Stimulated activated CD8-positive, alpha-beta memory T cell treated with anti-CD3 and anti-CD28 coated beads, Interleukin-2, amount 100 ng/mL, for 1 hour (primary cell): Measurements from ENCODE around the gene MMS22L.
"Not testable (repeated sequence)": the region's sequence is repeated elsewhere in the genome, so short reads cannot be mapped to it uniquely, and the experiment has no call there.

Experiments
- DNase-seq, 2 donors: peaks; one replicate each; pipeline ENCODE4 v3.0.0-alpha.2; 2020; ENCODE audit warnings: low read depth in 2 of 2

Gene MMS22L

DNA sequence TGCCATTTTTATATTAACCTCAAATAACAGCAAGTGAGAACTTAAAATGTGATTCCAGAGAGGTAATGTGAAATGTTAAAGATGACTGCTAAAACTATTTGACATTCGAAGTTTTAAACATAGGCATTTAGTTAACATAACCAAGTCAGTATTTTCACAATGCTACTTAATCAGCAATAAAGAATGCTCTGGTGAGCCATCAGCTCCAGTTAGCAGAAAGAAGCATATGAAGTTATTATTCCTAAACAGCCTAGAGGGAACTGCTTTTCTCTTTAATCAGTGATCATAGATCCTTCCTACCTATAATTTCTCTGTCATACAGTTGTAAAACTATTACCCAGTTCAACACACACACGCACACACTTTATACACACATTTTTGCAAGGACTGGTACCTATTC lies 60.1 kb downstream of the MMS22L start:
- DNase-seq = no peak

DNA sequence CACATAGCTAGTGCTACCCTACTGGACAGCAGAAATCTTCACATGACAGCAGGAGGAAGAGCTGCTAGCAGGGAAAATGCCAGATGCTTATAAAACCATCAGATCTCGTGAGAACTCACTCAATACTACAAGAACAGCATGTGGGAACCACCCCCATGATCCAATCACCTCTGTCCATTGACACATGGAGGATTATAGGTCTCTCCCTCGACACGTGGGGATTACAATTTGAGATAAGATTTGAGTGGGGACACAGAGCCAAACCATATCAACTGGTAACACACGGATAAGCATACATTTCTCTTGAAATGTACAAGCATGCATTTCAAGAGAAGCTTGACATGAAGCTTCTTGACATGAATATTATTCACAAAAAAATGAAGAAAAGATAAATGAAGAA lies 64.1 kb downstream of the MMS22L start:
- DNase-seq = no peak

DNA sequence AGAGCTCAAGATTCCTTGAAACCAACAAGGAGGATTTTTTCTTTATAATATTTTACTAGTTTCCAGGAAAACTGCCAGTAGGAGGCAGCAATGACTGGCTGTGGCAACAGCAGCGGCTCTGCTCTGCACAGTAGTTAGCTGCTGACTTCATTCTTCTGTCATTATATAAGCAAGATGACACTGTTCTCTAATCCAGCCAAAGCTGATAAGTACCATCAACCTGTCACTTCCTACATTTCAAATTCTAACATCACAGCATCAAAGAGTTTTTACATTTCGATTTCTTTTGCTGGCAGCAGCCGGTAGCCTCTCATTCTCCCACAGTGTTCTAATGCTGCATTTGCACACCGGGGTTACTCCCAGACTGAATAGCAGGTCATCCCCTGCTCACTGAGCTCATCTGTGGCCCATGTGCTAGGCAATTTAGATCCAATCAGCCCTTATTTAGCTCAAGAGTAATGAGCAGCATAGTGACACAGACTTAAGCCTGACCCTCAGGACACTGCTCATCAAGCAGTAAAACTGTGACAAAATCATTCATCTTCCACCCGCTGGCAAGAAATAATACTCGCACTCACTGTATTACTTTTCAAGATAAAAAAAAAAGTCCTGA lies 67.8 kb downstream of the MMS22L start:
- no peak for DNase-seq

DNA sequence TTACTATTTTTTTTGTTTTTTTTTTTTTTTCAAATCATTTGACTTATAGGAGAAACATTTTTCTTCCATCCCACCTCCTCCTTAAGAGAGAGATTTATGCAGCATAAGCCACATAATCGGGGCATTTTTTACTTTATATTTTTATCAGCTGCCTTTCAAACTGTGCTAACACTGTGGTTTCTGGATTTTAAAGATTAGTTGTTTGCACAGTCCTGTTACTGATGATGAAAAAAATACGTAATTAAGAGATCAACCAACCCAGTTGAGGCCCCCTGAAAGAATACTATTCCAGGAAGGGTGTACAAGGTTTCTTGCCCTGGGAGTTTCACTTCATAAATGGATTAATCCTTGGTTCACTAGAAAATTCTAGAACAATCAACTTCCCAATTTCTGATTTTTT lies 68.3 kb downstream of the MMS22L start:
- no peak for DNase-seq

DNA sequence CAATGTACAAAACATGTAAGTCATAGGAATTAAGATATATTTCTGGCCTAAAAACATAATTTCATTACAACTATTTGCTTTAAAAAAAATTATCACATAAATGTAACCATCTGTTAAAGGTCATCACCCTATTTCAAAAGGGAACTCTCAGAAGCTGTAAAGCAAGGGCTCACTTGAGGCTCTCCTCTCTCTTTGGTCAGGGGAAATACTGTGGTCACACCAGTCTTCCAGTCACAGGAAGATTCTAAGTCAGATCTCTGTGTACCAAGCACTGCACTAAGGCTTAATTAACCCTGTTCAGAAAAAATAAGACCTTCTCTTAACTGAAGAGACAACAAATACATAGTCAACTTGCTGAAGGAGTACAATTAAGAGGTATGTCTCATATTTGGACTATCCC lies 75.6 kb downstream of the MMS22L start:
- DNase-seq = no peak

DNA sequence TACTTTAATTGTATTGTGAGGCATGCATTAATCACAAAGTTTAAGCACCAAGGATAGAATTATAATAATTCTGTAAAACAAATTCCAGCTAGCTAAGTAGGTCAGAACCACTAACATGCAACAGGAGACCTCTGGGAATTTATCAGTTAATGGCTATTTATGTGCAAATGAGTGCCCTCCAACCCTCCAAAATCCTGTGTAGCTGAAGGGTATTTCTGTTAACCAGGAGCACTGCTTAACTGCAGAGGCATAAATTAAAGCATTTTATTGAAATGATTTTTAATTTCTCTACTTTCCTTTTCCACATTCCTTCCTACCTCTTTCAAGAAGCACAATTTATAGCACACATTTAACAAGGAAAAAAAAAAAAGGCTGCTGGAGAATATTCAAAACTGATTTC lies 77.0 kb downstream of the MMS22L start:
- no peak for DNase-seq

DNA sequence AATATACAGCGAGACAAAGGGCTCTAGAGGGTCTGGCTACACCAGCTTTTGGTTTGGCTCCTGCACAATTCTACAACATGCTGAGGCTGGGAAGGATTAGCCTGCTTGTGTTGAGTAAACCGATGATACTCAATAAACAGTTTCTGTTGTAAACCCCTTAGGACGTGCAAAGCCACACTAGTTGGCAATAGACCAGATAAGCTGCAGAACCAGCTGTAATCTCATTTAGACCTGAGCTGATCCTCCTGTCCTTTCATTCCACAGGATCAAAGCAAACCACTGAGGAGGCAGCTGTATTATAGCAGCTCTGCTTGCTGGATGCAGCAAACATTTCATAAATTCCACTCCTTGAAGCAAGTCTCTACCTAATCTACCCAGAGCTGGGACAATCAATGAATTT lies 79.7 kb downstream of the MMS22L start:
- DNase-seq = no peak

DNA sequence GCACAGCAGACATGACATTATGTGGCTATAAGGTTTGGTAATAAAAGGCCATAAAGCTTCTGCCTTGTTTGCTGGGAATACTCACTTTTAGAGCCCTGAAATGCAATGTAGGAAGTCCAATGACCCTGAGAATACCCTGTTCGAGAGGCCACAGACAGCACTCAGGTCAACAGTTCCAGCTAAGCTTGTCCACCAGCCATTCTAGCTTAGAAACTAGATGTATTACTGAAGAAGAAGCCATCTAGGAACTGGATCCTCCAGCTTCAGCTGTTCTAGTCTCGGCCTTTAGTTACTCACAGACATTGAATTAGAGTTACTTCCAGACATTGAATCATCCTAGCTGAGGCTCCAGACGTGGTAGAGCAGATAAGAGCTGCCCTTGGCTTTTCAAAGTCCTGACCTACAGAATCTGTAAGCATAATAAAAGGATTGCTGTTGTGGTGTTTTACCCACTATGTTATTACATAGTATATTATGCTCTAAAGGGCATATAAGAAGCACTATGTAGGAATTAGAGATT lies 84.9 kb downstream of the MMS22L start:
- no peak for DNase-seq

DNA sequence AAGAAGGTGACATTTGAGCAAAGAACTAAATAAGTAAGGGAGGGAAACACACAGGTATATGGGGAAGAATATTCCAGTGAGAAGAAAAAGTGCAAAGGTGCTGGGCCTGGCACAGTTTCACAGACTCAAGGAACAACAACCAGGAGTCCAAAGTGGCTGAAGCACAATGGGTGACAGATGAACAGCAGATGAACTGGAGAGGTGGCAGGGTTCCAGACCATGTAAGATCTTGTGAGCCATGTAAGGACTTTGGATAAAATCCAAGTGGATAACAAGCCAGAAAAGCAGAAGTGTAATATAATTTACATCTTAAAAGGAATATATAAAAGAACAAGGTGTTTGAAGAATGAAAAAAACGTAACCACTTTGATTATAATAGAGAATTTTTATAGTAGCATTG lies 87.9 kb downstream of the MMS22L start:
- no peak for DNase-seq

DNA sequence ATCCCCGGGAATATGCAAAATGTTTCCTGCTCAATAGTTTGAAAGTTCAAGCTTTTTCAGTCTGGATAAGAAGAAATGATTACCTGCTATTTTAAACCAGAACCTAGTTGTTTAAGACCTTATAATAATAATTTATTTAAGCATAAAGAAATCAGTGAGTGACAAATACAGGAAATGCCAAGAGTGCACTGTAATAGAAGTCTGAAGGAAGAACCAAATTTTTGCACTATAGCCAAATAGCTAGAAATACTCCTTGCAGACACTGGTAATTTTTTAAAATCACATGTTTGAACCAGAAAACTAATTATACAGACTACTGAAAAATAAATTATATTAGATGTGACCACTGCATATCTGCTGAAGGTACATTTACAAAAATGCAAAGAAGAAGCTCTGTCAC lies 93.2 kb downstream of the MMS22L start:
- DNase-seq = no peak

DNA sequence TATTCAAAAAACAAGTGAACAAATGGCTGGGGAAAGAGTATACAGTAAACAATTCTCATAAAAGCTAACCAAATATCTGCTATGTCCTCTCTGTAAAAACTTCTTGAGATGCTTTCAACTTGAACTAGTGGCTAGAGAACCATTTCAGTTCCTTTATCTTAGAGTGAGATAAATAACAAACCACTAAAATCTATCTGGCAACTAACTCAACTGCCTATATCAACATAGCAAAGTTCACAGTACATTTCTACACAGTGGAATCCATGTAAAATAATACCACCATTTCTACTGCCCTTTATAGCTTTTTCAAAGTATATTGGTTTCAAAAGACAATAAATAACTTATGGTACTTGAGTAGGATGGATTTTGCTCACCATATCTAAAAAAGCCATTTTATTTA lies 95.1 kb downstream of the MMS22L start:
- DNase-seq = no peak

DNA sequence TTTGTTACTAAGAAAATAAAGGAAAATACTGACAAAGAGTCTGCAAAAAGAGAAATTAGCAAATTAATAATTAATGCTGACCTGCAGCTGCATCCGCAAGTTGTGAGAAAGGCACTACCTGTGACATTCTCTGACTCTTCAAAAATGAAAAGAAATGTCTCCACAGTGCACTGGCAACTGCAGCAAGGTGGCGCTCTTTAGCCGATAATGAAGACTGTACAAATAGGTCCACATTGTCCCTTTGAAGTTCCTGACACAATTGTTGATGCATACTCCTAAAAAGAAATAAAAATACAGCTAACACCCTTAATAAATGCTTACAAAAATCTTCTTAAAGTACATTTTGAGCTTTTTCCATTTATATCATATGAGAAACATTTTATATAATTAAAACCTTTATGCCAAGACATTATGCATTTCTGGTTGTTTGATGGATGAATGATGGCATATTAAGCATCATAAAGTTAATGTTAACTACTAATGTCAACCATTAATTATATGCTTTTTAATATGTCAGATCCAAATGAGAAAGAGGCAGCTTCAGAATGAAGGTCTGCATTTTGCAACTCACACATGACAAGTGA lies 96.5 kb downstream of the MMS22L start:
- DNase-seq = peak; percentile 12 to 39

DNA sequence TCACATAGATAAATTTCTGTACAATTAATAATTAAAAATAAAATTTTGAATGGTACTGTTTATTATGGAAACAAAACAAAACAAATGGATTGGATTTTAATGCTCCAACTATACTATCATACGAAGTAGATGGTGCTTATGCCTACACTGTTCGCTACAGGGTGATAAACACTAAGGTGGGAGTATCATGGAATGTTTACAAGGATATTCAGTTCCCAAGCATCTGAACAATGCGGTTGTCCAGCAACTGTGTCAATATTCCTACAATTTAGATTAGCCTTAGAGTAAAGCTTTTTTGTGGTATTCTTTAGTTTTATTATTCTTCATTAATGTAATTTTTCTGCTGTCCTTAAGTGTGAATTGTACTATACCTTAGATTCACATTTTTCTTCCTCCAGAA lies 105.1 kb downstream of the MMS22L start:
- DNase-seq = no peak

DNA sequence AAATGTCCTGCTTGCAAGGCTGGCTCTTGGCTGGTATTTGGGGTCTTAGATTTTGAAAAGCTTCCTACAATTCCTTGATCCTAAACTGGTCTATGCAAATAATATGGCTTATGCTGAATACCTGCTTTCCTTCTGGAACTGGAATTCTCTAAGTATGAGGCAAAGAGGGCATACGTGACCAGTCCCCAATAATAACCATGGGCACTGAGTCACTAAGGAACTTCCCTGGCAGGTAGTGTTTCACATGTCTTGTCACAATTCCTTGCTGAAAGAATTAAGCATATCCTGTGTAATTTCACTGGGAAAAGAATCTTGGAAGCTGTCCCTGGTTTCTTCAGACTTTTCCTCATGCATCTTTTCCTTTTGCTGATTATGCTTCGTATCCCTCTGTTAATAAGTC lies 106.5 kb downstream of the MMS22L start:
- no peak for DNase-seq

DNA sequence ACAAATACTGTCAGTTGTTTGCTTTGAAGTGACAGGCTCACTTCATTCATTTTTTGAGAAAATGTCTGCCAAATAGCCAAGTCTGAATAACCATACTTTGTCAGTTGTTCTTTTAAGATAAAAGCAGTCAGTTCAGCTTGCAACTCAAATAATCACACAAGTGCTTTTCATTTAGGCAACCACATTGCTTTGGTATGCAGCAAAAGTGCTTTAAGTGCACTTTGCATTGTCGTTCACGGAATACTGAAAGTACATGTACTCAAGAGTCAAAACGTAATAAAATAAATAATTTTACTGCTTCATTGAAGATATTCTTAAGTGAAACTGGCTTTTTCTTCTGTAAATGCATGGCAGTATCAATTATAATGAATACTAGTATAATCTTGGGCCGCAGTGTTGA lies 107.2 kb downstream of the MMS22L start:
- no peak for DNase-seq

DNA sequence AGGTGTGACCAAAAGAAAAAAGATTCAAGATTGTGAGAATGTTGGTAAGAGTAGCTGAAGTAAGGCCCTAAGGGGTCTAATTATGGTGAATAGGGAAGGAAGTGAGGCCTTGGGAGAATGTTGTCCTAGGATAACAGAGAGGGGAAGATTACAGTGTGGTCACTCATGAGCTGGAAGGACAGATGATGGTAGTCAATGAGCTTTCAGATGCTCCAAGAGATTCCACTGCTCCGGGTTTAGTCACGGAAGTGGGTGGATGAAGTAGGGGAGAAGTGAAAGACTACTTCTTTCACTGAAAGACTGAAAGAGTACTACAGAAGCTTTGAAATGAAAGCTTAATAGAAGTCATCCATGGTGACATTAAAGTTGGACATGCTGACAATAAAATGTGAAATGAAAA lies 108.5 kb downstream of the MMS22L start:
- DNase-seq = no peak

DNA sequence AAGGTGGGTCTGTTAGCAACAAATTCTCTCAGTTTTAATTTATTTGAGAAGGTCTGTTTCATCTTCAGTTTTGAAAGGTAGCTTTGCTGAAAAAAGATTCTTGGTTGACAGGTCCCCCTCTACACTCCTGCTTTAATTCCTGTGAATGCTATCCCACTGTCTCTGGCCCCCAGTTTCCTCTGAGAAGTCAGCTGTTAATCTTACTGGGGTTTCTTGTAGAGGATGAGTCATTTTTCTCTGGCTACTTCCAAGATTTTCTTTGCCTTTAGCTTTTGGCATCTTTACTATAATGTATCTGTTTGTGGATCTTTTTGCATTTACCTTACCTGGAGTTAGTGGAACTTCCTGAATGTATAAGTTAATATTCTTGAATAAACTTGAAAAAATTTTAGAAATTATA lies 122.7 kb downstream of the MMS22L start:
- DNase-seq = no peak

DNA sequence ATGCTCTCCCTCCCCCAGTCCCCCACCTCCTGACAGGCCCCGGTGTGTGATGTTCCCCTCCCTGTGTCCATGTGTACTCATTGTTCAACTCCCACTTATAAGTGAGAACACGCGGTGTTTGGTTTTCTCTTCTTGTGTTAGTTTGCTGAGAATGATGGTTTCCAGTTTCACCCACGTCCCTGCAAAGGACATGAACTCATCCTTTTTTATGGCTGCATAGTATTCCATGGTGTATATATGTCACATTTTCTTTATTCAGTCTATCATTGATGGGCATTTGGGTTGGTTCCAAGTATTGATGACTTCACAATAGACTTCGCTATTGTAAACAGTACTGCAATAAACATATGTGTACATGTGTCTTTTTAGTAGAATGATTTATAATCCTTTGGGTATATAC lies 127.6 kb downstream of the MMS22L start:
- not testable (repeated sequence) for DNase-seq

DNA sequence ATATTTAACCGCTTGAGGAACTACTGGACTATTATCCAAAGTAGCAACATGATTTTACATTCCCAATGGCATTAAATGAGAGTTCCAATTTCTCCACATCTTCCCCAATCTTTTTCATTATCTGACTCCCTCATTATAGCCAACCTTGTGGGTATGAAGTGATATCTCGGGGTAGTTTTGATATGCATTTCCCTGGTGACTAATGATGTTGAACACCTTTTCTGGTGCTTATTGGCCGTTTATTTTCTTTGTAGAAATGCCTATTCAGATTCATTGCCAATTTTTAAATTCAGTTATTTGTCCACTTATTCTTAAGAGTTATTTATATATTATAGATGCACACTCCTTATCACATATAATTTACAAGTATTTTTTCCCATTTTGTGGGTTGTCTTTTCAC lies 129.0 kb downstream of the MMS22L start:
- DNase-seq = no peak

DNA sequence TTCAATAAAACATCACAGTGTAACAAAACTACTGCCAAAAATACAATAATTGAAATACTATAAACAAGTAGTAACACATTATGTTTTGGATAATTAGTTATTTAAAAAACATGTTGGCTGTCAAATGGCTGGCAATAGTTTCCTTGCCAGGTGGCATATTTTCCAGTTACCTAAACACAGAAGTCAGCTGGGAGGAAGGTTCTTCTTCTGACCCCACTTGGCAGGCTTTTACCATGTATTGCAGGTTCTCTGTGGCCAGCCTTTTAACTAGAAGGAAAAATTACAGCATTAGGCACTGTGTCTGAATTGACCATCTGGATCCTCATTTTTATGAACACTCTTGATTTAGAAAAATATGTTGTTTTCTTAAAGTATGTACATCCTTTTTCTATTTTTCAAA lies 131.4 kb downstream of the MMS22L start:
- no peak for DNase-seq

DNA sequence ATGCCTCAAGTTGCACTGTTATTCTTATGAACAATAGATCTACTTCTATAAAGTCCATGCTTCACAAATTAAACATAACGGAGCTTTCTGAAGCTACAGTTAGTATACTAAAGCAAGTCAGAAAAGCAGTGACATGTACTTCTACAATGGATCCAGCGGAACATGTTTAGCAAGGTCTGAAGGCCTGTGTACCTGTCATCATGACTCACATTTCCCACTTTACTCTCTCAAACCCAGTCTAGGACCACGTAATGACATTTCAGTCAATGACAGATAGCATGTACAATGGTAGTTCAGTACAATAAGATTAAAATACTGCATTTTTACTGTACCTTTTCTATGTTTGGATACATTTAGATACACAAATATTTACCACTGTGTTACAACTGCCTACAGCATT lies 132.1 kb downstream of the MMS22L start:
- DNase-seq = no peak

DNA sequence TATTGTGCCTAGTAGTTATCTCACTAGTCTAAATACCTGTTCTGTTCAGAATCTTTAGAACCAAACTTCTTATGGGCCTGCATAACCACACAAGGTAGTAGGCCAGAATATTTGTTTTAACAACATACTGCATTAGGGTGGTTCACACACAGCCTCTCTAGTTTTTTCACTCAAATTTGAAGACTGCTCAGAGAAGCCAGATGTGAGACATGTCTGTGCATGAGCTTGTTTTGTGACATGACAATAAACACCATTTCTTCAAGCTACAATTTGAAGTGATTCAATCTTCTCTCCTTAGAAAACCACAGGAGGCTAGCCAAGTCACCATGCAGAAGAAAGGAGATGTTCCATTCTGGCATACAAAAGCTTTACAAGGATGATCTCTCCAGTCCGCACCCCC lies 135.6 kb downstream of the MMS22L start:
- no peak for DNase-seq

DNA sequence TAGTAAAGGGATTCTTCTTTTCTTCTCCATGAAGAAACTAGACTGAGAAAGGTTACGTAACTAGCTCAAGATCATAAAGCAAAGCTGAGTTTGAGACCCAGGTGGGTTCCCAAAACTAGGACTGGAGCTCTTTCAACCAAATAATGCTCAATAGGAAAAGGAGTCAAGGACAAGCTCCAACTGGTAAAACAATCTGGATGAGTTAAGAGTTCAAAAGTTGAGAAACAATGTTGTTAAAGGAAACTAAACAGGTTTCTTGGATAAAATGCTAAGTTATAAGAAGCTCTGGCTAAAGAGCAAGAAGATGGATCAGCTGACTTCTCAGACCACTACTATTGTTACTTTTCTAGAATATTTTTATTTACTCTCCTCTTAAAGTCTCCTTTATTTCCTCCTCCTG lies 137.3 kb downstream of the MMS22L start:
- no peak for DNase-seq

DNA sequence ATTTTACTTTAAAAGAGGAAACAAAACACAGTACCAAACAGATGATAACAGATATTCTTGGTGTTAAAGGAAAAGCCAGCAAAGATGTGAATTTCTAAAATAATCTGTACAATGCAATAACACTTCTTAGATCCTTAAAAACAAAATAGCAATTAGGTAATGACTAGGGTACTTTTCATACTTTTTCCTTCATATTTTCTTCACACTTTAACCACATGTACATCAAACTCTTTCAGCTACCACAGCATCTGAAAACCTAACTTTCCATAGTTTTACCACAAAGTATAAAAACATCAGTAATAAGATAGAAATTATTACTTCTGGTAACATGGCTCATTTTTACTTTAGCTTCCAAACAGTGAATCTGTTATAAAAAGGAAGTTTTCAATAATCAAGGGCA lies 141.3 kb downstream of the MMS22L start:
- DNase-seq = no peak
